ENCODE data around the gene TMOD1. TPM values are rescaled to one million over a fixed set of nuclear protein-coding genes. Genes with fewer than 3 reads are reported as not detected.

Gene TMOD1
- total and polyA plus RNA-seq, 2 of the 13 experiments (the other 11 are each of a cell fraction or from before 2014, with no cell fraction given): 0.04 to 0.07 TPM

GRCh38 chr9:97487861-97488260, 13.6 kb upstream of the TMOD1 start:
- no peaks in the 10 kb centered on the region for H3K9me3 ChIP-seq (ENCODE audit: low read length)
- H3K27me3 ChIP-seq (ENCODE audit: control insufficient read depth in 1 of 2, insufficient read depth in 2 of 2, low read length in 2 of 2): no peaks in the 10 kb centered on the region
- H4K20me1 ChIP-seq (ENCODE audit: insufficient read depth, low read length): no peaks in the 10 kb centered on the region
- DNase-seq (ENCODE audit: low spot score) (no peak), ATAC-seq (no peak), FAIRE-seq (no peak)
- no peak overlapping the region for H3K9ac ChIP-seq (ENCODE audit: insufficient read depth, low read depth, low read length)
- ChIA-PET CTCF (ENCODE audit: low intra/inter-chr PET ratio, low total read pairs) (no interaction called here), POLR2A (no interaction called here)
- no TSS peak for BruUV-seq (replicated peaks)
- H3K4me1 ChIP-seq (ENCODE audit: insufficient read depth, low read length): no peaks in the 10 kb centered on the region
- in situ Hi-C loops (cut with HindIII; ENCODE audit: extremely low pct_ligation_motif_present, low pct_unique_long_range_greater_than_20kb): no loop called here
- H2AFZ ChIP-seq (ENCODE audit: low read length): no peak overlapping the region
- H3K79me2 ChIP-seq (ENCODE audit: insufficient read depth, low read length): no peaks in the 10 kb centered on the region
- peaks cover 3 to 25% of the 10 kb centered on the region in 2 experiments; a peak in 4 of 5 replicates for H3K36me3 ChIP-seq (replicated peaks in 1 of 2; ENCODE audit: control insufficient read depth in 1 of 2, insufficient read depth in 2 of 2, low read length in 2 of 2)
- H3K4me2 ChIP-seq (ENCODE audit: low read depth, low read length): no peak overlapping the region
- H3K27ac ChIP-seq (ENCODE audit: extremely low read length, insufficient read depth, low read length): no peak overlapping the region
- TF ChIP-seq ZNF235 (CRISPR knock-in tag; IDR thresholded peaks at IDR 0.05; ENCODE audit: borderline replicate concordance) (no peak), PAXIP1 (CRISPR knock-in tag; conservative IDR thresholded peaks at IDR 0.05) (no peak), ZNF564 (CRISPR knock-in tag; IDR thresholded peaks at IDR 0.05) (no peak), FOXO1 (CRISPR knock-in tag; IDR thresholded peaks at IDR 0.05) (no peak), DMAP1 (CRISPR knock-in tag; IDR thresholded peaks at IDR 0.05) (no peak), ZNF670 (CRISPR knock-in tag; IDR thresholded peaks at IDR 0.05; ENCODE audit: borderline replicate concordance) (no peak), ZNF292 (CRISPR knock-in tag; IDR thresholded peaks at IDR 0.05; ENCODE audit: borderline replicate concordance, low read depth) (no peak), HOXA3 (CRISPR knock-in tag; IDR thresholded peaks at IDR 0.05) (no peak), SMAD1 (CRISPR knock-in tag; IDR thresholded peaks at IDR 0.05; ENCODE audit: borderline replicate concordance, low read depth) (no peak), ZNF777 (CRISPR knock-in tag; IDR thresholded peaks at IDR 0.05) (no peak), HNF1A (IDR thresholded peaks at IDR 0.05; ENCODE audit: low read depth) (no peak), HNF1A (CRISPR knock-in tag; IDR thresholded peaks at IDR 0.05; ENCODE audit: borderline replicate concordance) (no peak)
- WGBS (ENCODE audit: low lambda C conversion rate): 100% methylated on average over 1 of the region's 1 CpG
- H3K4me3 ChIP-seq (replicated peaks in 1 of 3; ENCODE audit: insufficient read depth in 1 of 3, low read depth in 2 of 3, low read length in 3 of 3): no peak overlapping the region
- intact Hi-C loops (cut with micrococcal nuclease; ENCODE audit: unreplicated experiment): no loop called here
